Measurements from ENCODE around the gene MTHFD1. TPM values are rescaled to one million over a fixed set of nuclear protein-coding genes. Genes with fewer than 3 reads are reported as not detected.
A peak's percentile ranks its signal among the peaks of the same experiment; 100 is the strongest.

Gene MTHFD1
- total and polyA plus RNA-seq, 2 experiments from 2014 or later = 37.8 to 63.6 TPM

GRCh38 chr14:64444984-64445845 lies 57.1 kb downstream of the MTHFD1 start:
- H3K36me3 ChIP-seq = peaks cover 5% of the 10 kb centered on the region
- DNase-seq (ENCODE audit: low read depth in 1 of 2, low spot score in 1 of 2) = peak in 1 of 2 donors; percentile 93
- H3K4me3 ChIP-seq = no peak overlapping the region
- no peak for TF ChIP-seq CTCF (IDR thresholded peaks at IDR 0.05; ENCODE audit: low read depth, low read length)
- peak overlapping the region; percentile 54 for H3K27ac ChIP-seq
- no peaks in the 10 kb centered on the region for H3K9me3 ChIP-seq (ENCODE audit: low read depth)
- H3K4me1 ChIP-seq (ENCODE audit: low read depth) = peaks cover 32% of the 10 kb centered on the region
- H3K27me3 ChIP-seq = no peaks in the 10 kb centered on the region

GRCh38 chr14:64447876-64448670 lies 59.9 kb downstream of the MTHFD1 start:
- Histone ChIP-seq H3K27me3 (no peaks in the 10 kb centered on the region), H3K36me3 (peaks cover 7% of the 10 kb centered on the region), H3K4me3 (no peak overlapping the region), H3K27ac (no peak overlapping the region), H3K4me1 (ENCODE audit: low read depth) (peaks cover 20% of the 10 kb centered on the region), H3K9me3 (ENCODE audit: low read depth) (no peaks in the 10 kb centered on the region)
- no peak for TF ChIP-seq CTCF (IDR thresholded peaks at IDR 0.05; ENCODE audit: low read depth, low read length)
- DNase-seq (ENCODE audit: low read depth in 1 of 2, low spot score in 1 of 2) = no peak

- H3K36me3 ChIP-seq = peaks cover 7% of the 10 kb centered on the region
- H3K4me3 ChIP-seq = no peak overlapping the region
- no peak for TF ChIP-seq CTCF (IDR thresholded peaks at IDR 0.05; ENCODE audit: low read depth, low read length)
- H3K27me3 ChIP-seq = no peaks in the 10 kb centered on the region
- no peaks in the 10 kb centered on the region for H3K9me3 ChIP-seq (ENCODE audit: low read depth)
- H3K4me1 ChIP-seq (ENCODE audit: low read depth) = peaks cover 8% of the 10 kb centered on the region
- H3K27ac ChIP-seq = no peak overlapping the region
- DNase-seq (ENCODE audit: low read depth in 1 of 2, low spot score in 1 of 2) = no peak
These were observed 62.1 kb downstream of the MTHFD1 start for GRCh38 chr14:64450255-64450654.

GRCh38 chr14:64454671-64455070 lies 66.5 kb downstream of the MTHFD1 start:
- Histone ChIP-seq H3K27ac (no peak overlapping the region), H3K4me3 (no peak overlapping the region), H3K9me3 (ENCODE audit: low read depth) (no peaks in the 10 kb centered on the region), H3K36me3 (peaks cover 4% of the 10 kb centered on the region), H3K27me3 (no peaks in the 10 kb centered on the region), H3K4me1 (ENCODE audit: low read depth) (no peaks in the 10 kb centered on the region)
- no peak for DNase-seq (ENCODE audit: low read depth in 1 of 2, low spot score in 1 of 2)
- TF ChIP-seq CTCF (IDR thresholded peaks at IDR 0.05; ENCODE audit: low read depth, low read length) = no peak

GRCh38 chr14:64459405-64460136 lies 71.4 kb downstream of the MTHFD1 start:
- H3K36me3 ChIP-seq = no peaks in the 10 kb centered on the region
- no peaks in the 10 kb centered on the region for H3K27me3 ChIP-seq
- H3K27ac ChIP-seq = no peak overlapping the region
- no peak overlapping the region for H3K4me3 ChIP-seq
- no peak for TF ChIP-seq CTCF (IDR thresholded peaks at IDR 0.05; ENCODE audit: low read depth, low read length)
- DNase-seq (ENCODE audit: low read depth in 1 of 2, low spot score in 1 of 2) = no peak
- H3K4me1 ChIP-seq (ENCODE audit: low read depth) = no peaks in the 10 kb centered on the region
- H3K9me3 ChIP-seq (ENCODE audit: low read depth) = no peaks in the 10 kb centered on the region
